ENCODE data around the gene C1orf56.

C1orf56 gene

GRCh38 chr1:151060657-151061421 lies 13.3 kb downstream of the C1orf56 start:
- DNase-seq (ENCODE audit: extremely low read depth, low read depth): no peak
- TF ChIP-seq CTCF (IDR thresholded peaks at IDR 0.05; ENCODE audit: low read depth, low read length): no peak

GRCh38 chr1:151061704-151062103 lies 14.2 kb downstream of the C1orf56 start:
- DNase-seq (ENCODE audit: extremely low read depth, low read depth): no peak
- no peak for TF ChIP-seq CTCF (IDR thresholded peaks at IDR 0.05; ENCODE audit: low read depth, low read length)

GRCh38 chr1:151062741-151063371 lies 15.3 kb downstream of the C1orf56 start:
- no peak for TF ChIP-seq CTCF (IDR thresholded peaks at IDR 0.05; ENCODE audit: low read depth, low read length)
- peak; percentile 45 for DNase-seq (ENCODE audit: extremely low read depth, low read depth)

GRCh38 chr1:151065089-151065645 lies 17.6 kb downstream of the C1orf56 start:
- DNase-seq (ENCODE audit: extremely low read depth, low read depth): no peak
- no peak for TF ChIP-seq CTCF (IDR thresholded peaks at IDR 0.05; ENCODE audit: low read depth, low read length)

- DNase-seq (ENCODE audit: extremely low read depth, low read depth): no peak
- no peak for TF ChIP-seq CTCF (IDR thresholded peaks at IDR 0.05; ENCODE audit: low read depth, low read length)
Observed at GRCh38 chr1:151067185-151067584, 19.6 kb downstream of the C1orf56 start.

- DNase-seq (ENCODE audit: extremely low read depth, low read depth): no peak
- TF ChIP-seq CTCF (IDR thresholded peaks at IDR 0.05; ENCODE audit: low read depth, low read length): no peak
Observed at GRCh38 chr1:151069103-151069486, 21.5 kb downstream of the C1orf56 start.

Data from AG09319 (cell line).